GM18498 (cell line): ENCODE data around the gene WDPCP.

ENCODE experiments used
- ATAC-seq: cut with Tn5 transposase; IDR thresholded peaks from one replicate; pipeline ENCODE4 v1.9.1; 2021; ENCODE audit warnings: mild to moderate bottlenecking, moderate library complexity; ENCODE audit not compliant: unreplicated experiment

The WDPCP gene

GRCh38 chr2:63545023-63545422 is 43.3 kb downstream of the WDPCP start:
- no peak for ATAC-seq

DNA sequence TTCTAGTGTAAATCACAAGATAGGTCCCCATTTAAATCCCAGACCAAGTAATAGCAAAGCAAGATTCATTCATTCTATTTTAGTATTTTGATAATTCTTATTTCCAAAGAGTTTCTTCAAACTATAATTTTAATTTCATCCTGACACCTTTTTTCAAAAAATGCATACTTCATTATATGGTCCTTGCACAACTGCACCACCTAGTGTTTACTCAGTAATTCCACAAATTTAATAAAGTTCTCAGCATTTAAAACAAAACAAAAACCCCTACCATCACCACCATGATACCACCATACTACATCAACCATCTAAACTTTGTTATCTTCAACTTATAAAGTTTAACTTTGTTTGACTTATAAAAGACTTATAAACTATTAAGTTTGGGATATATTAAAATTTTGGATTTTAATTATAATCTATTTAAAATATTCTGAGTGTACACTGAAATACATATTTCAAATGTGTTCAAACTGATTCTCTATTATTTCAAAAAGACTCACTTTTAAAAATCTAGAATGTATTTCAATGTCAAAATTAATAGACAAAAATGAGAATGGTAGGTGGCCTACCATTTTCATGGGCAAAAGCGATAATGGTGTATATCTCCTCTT is 44.2 kb downstream of the WDPCP start:
- ATAC-seq, result no peak

DNA sequence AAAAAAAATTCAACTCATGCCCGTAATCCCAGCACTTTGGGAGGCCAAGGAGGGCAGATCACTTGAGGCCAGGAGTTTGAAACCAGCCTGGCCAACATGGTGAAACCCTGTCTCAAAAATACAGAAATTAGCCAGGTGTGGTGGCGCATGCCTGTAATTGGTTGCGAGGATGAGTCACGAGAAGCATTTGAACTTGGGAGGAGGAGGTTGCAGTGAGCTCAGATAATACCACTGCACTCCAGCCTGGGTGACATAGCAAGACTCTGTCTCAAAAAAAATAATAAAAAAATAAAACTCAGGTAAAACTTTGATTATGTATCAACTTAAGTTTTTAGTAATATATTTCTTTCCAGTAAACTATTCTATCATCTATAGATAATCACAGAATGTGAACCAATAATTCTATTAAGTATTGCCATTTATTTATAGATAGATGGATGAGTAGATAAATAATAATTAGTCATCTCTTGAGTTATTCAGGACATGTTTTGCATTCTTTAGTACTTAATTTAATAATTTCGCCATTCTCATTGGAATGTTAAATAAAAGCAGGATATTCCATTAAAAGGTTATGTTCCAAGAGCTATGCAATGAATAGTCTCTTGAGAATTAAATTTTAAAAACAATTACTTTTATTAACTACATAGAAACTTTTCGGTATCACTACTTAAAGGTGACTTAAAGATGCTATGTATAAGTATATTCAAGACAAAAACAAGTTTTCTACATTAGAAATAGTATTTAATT is 48.7 kb downstream of the WDPCP start:
- no peak for ATAC-seq

- ATAC-seq, result no peak
Observed at GRCh38 chr2:63538390-63538789, 49.9 kb downstream of the WDPCP start.

DNA sequence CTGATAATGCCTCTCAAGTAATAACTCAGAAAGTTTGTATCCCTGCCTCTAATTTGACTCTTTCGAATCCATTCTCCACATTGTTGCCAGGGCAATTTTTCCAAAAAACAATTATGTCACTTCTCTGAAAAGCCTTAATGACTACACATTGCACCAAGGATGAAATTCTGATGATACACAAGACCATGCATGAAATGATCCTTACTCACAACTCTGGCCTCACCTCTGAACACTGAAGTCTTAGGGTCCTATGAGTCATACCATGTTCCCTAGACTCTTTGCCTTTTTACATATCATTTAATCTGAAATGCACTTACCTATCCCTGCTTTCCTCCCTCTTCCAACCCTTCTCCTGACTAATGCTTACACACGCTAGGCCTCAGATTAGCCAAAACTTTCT is 51.0 kb downstream of the WDPCP start:
- no peak for ATAC-seq

DNA sequence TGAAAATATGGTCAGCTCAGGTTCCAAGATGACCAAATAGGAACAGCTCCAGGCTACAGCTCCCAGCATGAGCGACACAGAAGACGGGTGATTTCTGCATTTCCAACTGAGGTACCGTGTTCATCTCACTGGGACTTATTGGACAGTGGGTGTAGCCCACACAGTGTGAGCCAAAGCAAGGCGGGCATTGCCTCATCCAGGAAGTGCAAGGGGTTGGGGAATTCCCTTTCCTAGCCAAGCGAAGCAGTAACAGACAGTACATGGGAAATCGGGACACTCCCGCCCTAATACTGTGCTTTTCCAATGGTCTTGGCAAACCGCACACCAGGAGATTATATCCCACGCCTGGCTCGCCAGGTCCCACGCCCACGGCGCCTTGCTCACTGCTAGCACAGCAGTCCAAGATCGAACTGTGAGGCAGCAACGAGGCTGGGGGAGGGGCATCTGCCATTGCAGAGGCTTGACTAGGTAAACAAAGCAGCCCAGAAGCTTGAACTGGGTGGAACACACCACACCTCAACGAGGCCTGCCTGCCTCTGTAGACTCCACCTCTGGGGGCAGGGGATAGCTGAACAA is 57.5 kb downstream of the WDPCP start:
- no peak for ATAC-seq

- ATAC-seq, result no peak
Observed at GRCh38 chr2:63525905-63526304, 62.4 kb downstream of the WDPCP start.

DNA sequence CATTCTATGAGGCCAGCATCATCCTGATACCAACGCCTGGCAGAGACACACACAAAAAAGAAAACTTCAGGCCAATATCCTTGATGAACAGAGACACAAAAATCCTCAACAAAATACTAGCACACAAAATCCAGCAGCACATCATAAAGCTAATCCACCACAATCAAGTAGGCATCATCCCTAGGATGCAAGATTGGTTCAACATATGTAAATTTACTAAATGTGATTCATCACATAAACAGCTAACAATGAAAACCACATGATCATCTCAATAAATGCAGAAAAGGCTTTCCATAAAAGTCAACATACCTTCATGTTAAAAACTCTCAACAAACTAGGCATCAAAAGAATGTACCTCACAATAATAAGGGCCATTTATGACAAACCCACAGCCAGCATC is 65.3 kb downstream of the WDPCP start:
- ATAC-seq, result no peak

DNA sequence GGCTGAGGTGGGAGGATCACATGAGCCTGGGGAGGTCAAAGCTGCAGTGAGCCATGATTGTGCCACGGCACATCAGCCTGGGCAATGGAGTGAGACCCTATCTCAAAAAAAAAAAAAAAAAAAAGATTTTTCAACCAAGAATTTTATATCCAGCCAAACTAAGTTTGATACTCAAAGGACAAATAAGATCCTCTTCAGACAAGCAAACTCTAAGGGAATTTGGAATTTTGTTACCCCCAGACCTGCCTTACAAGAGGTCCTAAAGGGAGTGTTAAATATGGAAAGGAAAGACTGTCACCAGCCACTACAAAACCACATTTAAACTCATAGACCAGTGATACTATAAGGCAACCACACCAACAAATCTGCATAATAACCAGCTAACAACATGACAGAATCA is 67.5 kb downstream of the WDPCP start:
- ATAC-seq, result no peak

- no peak for ATAC-seq
Observed at GRCh38 chr2:63514781-63515180, 73.5 kb downstream of the WDPCP start.

DNA sequence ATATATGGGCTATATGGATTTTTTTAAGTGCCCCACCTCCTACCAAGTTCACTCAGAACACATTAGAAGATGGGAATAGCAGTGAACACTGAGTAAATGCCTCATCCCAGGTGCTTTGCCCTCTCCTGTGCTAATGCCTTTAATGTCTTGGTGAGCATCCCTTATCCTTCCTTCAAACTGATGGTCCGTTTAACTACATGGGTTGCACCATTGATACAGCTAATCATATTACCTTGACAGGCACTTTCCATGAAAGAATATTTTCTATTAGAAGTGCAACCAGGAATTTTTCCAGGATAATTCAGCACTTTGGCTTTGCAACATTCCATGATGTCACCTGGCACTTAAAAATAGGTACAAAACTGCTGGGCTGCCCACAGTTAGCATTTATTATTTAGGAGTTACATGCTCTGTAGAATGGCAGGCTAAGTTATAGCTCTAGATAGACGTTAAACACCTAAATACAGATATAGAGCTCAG is 74.0 kb downstream of the WDPCP start:
- no peak for ATAC-seq

DNA sequence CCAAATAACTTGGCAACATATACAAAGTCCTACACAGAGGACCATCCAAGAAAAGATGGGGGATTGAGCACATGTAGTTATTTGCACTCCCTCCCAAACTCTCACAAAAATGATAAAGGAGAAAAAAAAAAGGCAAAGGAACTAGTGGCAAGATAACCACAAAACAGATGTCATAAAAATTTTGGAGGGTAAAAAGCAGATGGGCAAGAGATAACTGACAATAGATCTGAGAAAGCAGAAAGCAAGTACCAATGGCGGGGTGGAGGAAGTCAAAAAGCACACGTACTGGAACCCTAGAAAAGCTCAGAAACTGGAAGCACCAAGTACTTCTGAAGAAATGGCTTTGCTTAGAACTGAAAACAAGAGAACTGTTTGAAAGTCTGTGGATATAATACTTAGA is 82.0 kb downstream of the WDPCP start:
- ATAC-seq, result no peak

- ATAC-seq, result no peak
Observed at GRCh38 chr2:63503818-63504217, 84.5 kb downstream of the WDPCP start.

- no peak for ATAC-seq
Observed at GRCh38 chr2:63500398-63500797, 87.9 kb downstream of the WDPCP start.

GRCh38 chr2:63497576-63497975 is 90.7 kb downstream of the WDPCP start:
- ATAC-seq, result no peak

DNA sequence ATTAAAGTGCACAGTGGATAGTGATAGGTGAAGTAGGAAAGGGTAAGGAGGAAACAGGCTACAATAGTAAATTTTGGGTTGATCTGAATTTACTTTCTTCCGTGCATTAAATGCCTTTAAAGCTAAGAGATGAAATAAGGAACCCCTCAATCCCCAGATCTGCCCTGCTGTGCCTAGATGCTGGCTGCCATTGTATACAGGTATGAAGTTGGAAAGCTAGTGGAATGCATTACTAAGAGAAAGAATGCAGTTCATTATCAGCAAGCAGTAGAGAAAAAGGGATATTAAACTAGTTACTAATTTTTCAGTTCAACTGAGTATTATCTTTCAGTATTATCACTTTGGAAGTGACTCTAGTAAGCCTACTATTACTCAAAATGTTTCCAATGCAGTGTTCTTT is 93.3 kb downstream of the WDPCP start:
- ATAC-seq, result no peak

- ATAC-seq, result no peak
Observed at GRCh38 chr2:63494100-63494499, 94.2 kb downstream of the WDPCP start.

- ATAC-seq, result no peak
Observed at GRCh38 chr2:63488118-63488713, 100.1 kb downstream of the WDPCP start.

DNA sequence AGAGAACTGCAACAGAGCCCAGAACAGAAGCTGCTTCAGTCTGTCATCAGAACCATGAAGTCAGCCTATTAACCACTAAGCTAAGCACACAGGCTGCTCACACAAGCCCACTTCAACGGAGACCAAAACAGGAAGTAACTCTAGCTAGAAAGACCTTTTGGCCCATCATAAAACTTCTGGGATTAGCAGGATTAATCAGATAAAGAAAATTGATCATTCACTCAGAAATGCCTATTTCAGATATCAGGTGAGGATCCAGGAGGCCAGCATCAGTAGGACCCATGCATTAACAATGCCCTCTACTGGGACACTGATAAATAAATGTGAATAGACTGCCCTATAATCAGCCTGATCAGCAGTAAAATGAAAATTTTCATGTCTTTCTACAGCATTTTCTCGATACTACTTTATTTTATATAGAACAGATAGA is 101.4 kb downstream of the WDPCP start:
- no peak for ATAC-seq

GRCh38 chr2:63484901-63485300 is 103.4 kb downstream of the WDPCP start:
- ATAC-seq, result no peak

DNA sequence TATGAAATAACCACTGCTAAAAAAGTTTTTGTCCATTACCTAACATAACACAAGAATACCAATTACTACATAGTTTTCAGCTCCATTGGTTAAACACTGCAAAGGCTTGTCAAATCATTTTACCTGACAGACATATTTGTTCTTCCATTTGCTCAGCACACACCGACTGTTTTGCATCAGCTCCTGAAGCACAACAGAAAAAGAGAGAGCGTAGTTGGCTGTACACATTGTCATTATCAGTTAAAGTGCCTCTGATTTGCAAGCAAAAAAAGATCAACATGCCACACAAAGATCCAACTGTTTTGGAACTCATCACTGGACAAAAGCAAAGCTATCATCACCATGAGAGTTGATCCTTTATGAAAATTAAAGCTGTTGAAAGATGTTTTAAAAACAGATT is 103.8 kb downstream of the WDPCP start:
- ATAC-seq, result no peak

- no peak for ATAC-seq
Observed at GRCh38 chr2:63477686-63478085, 110.6 kb downstream of the WDPCP start.
